ENCODE results near the gene SLC16A1.
"Not testable (repeated sequence)": the region's sequence is repeated elsewhere in the genome, so short reads cannot be mapped to it uniquely, and the experiment has no call there.

The SLC16A1 gene

DNA sequence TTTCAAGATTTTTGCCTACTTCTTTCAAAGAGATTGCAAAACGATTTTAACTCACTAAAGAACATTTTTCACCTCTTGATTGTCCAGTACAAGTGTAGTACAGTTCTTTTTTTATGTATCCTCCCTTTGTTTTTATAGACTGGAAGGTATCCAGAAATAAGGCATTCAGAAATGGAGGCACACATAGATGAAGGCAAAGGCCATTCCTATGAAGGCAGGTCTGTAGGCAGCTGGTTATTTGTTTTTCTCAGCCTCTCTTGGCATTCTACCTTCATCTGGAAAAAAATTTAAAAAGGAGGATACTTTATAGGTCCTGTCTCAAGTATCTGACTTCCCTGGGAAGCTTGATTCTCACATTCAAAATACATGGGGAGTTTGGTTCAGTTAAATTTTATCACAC, 18.6 kb upstream of the SLC16A1 start:
- no peak overlapping the region for H3K27ac ChIP-seq
- DNase-seq (ENCODE audit: low read depth, low spot score), result no peak

DNA sequence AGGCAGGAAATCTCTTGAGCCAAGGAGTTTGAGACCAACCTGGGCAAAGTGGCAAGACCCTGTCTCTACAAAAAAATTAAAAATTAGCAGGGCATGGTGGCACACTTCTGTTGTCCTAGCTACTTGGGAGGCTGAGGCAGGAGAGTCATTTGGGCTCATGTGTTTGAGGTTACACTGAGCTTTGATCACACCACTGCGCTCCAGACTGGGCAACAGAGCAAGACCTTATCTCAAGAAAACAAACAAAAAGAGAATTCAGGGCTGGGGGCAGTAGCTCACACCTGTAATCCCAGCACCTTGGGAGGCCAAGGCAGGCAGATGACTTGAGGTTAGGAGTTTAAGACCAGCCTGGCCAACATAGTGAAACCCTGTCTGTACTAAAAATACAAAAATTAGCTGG, 17.8 kb upstream of the SLC16A1 start:
- DNase-seq (ENCODE audit: low read depth, low spot score), result no peak

DNA sequence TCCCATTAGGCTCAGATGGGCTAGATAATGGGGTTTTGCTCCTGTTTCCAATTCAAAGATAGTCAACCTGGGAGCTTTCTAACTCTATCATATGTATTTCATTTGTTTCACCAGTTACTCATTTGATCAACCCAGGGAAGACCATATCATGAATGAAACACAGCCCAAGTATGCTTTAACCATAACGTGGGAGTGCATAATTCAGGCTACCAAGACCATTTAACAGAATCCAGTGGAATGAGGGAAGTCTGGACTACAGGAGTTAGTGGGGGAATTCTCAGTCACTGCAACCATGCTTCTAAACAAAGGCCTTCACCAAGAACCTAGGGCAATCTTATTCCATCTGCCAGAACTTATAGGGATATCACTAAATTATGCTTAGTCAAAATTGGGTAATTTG, 15.0 kb upstream of the SLC16A1 start:
- DNase-seq (ENCODE audit: low read depth, low spot score), result no peak
- no peak overlapping the region for H3K27ac ChIP-seq

More for the DNA sequence above, 17.8 kb upstream of the SLC16A1 start:
- H3K27ac ChIP-seq, result no peak overlapping the region

DNA sequence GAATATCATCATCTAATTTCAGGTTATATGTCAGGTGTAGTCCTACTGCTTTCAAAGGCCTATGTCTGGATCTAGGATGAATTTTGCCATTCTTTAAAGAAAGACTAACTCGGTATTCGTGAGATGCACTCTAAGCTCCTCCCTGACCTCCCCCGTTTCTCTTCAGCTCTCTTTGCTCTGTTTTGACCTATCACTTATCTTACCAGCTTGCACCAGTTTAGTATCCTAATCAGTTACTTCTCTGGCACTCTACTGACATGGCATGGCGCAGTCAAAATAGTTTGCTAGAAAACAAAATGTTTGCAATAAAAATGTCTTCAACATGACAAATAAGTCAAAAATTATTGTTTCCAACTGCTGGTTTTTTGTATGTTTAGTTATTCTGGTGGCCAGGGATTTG, 8.4 kb upstream of the SLC16A1 start:
- no peak for DNase-seq (ENCODE audit: low read depth, low spot score)

DNA sequence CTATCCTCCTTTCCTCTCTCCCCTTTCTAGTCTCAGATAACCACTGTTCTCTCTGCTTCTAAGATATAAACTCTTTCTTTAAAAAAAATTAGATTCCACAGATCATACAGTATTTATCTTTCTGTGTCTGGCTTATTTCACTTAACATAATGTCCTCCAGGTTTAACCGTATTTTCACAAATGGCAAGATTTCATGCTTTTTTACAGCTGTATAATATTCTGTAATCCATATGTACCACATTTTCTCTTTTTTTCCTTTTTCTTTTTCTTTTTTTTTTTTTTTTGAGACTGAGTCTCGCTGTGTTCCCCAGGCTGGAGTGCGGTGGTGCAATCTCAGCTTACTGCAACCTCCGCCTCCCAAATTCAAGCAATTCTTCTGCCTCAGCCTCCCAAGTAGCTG, 5.1 kb upstream of the SLC16A1 start:
- no peak for DNase-seq (ENCODE audit: low read depth, low spot score)
- no peak overlapping the region for H3K27ac ChIP-seq

More for the DNA sequence above, 8.4 kb upstream of the SLC16A1 start:
- H3K27ac ChIP-seq, result no peak overlapping the region

DNA sequence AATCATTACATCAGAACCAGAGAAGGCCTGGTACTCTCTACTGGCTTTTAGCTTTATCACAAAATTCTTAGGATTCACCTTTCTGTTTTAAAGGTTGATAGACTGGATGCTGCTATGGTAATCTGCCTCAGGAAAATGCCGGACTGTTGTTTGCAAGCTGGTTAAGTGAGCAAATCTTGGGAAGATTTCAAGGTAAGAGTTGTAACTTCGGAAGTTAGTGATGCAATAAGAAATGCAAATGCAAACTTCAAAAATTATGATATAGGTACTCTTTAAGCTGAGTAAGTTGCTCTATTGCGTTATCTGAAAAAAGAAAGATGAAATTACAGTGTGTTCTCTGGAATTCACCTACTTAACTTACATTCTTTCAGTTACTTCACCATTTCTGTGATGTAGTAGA, 4.4 kb upstream of the SLC16A1 start:
- DNase-seq (ENCODE audit: low read depth, low spot score), result no peak
- H3K27ac ChIP-seq, result peak overlapping the region; percentile 5

DNA sequence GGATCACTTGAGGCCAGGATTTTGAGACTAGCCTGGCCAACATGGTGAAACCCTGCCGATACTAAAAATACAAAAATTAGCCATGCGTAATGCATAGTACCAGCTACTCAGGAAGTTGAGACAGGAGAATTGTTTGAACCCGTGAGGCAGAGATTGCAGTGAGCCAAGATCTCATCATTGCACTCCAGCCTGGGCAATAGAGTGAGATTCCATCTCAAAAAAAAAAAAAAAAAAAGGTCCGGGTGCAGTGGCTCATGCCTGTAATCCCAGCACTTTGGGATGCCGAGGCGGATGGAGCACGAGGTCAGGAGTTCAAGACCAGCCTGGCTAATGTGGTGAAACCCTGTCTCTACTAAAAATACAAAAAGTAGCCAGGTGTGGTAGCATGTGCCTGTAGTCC, 2.2 kb upstream of the SLC16A1 start:
- not testable (repeated sequence) for H3K27ac ChIP-seq; DNase-seq (ENCODE audit: low read depth, low spot score)

GRCh38 chr1:112957133-112957812, 1.3 kb upstream of the SLC16A1 start:
- H3K27ac ChIP-seq, result peak overlapping the region; percentile 76
- no peak for DNase-seq (ENCODE audit: low read depth, low spot score)

- DNase-seq (ENCODE audit: low read depth, low spot score), result no peak
- H3K27ac ChIP-seq, result peak overlapping the region; percentile 76
Observed at GRCh38 chr1:112956544-112957132, 642 bp upstream of the SLC16A1 start.

DNA sequence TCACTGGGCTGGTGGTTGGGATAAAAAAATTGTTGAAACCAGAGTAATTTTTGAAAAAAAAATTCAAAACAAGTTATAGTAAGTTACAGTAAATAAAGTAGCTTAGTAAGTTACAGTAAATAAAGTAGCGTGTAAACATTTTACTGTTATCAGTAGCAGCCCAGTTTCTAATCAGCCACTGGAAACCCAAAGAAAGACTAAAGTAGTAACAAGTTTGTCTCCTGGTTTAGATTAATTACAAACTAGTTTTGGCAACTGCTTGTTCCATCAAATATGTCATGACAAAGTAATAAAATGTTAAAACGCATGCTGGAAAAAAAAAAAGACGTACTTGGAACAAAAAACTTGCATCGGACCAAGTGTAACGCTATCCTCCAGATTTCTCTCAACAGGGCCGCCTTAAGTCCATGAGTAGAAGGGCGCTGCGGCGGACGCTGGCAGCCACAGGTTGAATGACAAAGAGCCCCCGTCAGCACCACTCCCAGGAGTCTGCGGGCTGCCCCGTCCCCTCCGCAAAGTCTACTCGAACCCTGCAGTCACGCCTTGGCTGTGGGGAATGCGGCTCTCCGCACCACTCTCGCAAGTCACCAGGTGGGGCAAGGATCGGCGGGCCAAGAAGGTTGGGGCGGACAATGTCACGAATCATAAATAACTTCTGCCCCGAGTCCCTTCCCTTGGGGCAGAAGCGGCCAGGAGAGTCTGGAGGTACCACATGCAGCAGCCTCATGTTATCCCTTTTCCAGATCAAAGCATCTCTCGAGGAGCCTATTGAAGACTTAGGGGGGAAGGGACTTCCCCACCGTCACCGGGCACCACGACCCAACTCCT, 837 bp downstream of the SLC16A1 start:
- DNase-seq (ENCODE audit: low read depth, low spot score), result no peak
- peak overlapping the region; percentile 76 for H3K27ac ChIP-seq

- DNase-seq (ENCODE audit: low read depth, low spot score), result no peak
Observed at GRCh38 chr1:112954017-112954650, 1.9 kb downstream of the SLC16A1 start.

DNA sequence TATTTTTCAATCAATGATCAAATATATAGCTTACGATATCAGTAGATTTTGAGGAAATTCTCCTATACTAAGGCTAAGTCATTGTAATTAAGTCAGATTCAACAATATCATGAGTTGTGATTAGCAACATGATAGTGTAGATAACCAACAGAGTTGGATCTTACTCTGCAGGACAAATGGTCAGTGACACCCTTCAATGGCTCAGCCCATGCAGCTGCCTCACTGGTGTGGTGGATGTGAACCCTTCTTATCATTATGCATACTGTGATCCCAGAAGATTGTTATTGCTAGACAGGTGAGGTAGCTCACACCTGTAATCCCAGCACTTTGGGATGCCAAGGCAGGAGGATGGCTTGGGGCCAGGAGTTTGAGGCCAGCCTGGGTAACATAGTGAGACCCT, 5.6 kb downstream of the SLC16A1 start:
- DNase-seq (ENCODE audit: low read depth, low spot score), result no peak
- H3K27ac ChIP-seq, result no peak overlapping the region

More at GRCh38 chr1:112954017-112954650, 1.9 kb downstream of the SLC16A1 start:
- peak overlapping the region; percentile 76 for H3K27ac ChIP-seq

DNA sequence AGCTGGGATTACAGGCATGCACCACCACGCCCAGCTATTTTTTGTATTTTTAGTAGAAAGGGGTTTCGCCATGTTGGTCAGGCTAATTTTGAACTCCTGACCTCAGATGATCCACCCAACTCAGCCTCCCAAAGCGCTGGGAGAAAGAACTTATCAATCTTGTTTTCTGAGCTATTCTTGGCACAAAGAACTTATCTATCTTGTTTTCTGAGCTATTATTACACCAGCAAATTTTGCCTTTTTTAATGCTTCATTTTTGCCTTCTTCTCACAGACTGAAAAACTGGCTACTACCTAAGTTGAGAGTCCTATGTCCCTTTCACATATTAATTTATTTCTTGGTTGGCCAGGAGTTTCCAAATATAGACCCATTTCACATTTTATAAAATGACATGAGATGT, 9.3 kb downstream of the SLC16A1 start:
- H3K27ac ChIP-seq, result no peak overlapping the region
- DNase-seq (ENCODE audit: low read depth, low spot score), result no peak

DNA sequence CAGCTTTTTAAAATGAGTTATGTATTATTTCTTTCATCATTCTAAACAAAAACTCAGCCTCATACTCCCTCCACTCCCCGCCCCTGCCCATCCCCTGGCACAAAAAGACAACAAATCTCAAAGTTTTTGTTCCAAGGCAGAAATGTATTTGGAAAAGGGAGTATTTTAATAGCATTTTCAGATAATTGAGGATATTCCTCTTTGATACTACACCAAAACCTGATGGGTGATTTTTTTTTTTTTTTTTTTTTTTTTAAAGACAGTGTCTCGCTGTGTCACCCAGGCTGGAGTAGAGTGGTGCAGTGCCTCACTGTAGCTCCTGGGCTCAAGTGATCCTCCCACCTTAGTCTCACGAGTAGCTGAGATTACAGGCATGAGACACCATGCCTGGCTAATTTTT, 16.2 kb downstream of the SLC16A1 start:
- no peak overlapping the region for H3K27ac ChIP-seq
- DNase-seq (ENCODE audit: low read depth, low spot score), result no peak

DNA sequence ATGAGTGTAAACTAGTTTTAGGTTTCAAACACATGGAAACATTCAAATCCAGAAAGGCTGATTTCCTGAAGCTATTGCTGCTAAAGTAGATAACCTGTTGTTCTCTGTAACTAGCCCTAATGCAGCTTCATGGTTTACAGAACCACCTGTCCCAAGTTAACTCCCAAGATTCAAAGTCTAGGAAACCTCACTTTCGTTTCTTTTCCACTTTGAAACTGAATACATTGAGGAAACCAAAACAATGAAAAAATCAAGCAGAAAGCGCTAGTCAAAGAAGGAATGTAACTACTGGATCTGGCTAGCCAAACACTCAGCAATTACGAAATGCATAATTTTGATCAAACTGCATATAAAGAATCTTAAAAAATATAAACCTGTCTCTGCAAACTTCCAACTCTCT, 17.8 kb downstream of the SLC16A1 start:
- peak overlapping the region; percentile 96 for H3K27ac ChIP-seq
- no peak for DNase-seq (ENCODE audit: low read depth, low spot score)

GRCh38 chr1:112937495-112937894, 18.5 kb downstream of the SLC16A1 start:
- peak overlapping the region; percentile 96 for H3K27ac ChIP-seq
- DNase-seq (ENCODE audit: low read depth, low spot score), result no peak

- no peak for DNase-seq (ENCODE audit: low read depth, low spot score)
- peak overlapping the region; percentile 96 for H3K27ac ChIP-seq
Observed at GRCh38 chr1:112937070-112937469, 18.9 kb downstream of the SLC16A1 start.

GRCh38 chr1:112935461-112936111, 20.4 kb downstream of the SLC16A1 start:
- peak overlapping the region; percentile 96 for H3K27ac ChIP-seq
- no peak for DNase-seq (ENCODE audit: low read depth, low spot score)

DNA sequence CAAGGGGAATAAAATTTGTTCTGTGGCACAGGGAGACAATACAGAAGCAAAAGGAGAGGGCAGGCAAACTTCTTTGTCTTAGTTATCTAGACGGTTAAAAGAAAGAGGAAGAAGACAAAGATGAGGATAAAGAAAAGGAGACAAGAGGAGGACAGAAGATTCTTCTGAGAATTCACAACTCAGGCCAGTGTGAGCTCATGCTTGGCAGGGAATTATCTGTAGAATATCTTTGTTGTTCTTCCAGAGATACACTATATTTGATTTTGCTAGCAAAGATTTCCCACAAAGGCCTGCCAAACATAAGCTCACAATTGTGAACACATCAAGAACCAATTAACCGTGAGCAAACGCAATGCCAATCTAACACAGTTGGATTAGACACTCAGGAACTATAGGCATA, 21.4 kb downstream of the SLC16A1 start:
- peak overlapping the region; percentile 96 for H3K27ac ChIP-seq
- DNase-seq (ENCODE audit: low read depth, low spot score), result no peak

- peak overlapping the region; percentile 96 for H3K27ac ChIP-seq
- no peak for DNase-seq (ENCODE audit: low read depth, low spot score)
Observed at GRCh38 chr1:112933820-112934571, 22.0 kb downstream of the SLC16A1 start.

All from epithelial cell of prostate (primary cell).